Amniotic stem cell (primary cell): ENCODE data around the gene CAMKMT.

Experiments
- DNase-seq: peaks from one replicate; lab custom pipeline; 2025; lab: John Stamatoyannopoulos, UW

Gene CAMKMT

DNA sequence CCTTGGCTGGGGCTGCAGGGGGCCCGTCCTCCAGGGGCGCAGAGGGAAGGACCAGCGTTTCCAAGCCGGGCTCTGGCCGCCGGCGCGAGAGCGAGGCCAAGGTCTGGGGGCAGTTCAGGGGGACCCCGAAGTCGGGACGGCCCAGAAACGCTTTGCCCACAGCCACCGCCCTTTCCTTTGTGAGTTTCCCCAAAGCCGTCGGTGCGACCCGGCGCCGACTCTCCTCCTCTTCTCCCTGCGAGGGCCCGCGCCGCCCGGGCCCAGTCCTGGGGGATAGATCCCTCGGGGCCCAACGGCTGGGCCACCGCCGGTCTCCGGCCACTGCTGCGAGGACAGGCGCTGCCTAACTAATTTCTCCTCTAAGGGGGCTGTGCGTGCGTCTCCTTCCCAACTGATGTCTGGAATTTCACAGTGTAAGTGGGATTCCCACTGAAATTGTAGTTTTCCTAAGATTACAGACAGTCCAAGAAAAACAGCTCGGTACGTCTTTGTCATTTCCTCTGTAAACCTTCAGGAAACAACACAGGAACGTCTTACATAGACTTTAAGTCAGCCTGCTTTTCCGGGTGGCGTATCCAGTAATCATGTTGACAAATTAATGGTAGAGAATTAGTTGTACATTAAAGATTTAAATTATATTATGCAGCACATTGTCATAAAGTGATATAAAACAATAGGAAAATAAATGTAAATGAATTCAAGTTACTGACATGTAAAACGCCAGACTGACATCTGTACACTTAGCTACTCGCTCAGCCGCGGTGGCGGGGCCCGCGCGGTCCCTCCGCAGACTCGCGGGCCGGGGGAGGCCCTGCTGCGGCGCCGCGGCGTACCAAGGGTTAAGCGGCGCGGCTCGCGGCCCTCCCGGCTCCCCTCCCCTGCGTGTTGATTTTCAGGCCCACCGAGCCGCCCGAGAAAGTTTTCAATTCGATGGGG is 440.4 kb downstream of the CAMKMT start:
- no peak for DNase-seq

DNA sequence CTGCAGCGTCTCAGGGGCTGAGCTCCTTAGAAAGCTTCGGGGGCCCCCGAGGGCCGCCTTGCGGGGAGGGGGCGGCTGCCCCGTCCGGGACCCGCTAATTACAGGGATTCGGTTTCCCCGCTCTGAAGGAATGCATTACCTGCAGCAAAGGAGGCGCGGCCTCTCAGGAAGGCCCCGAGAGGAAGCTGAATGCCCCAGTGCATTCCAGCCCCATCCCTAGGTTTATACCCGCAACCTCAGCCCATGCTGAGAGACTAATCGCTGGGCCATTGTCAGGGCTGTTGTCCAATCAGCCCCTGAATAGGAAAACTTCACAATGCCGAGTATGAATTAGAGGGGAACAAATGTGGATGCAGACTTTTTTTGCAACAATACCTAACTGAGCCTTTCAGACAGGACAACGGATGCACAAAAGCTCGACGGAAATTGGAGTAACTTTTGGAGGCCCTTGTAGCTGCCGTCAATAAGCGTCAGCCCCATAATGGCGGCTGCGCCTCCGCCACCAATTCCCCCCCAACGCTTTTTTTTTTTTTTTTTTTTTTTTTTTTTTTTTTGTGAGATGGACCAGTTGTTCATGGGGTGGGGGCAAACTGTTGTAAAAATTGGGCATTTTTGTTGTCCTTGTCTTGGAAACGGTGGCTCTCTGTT is 441.2 kb downstream of the CAMKMT start:
- DNase-seq, result no peak

DNA sequence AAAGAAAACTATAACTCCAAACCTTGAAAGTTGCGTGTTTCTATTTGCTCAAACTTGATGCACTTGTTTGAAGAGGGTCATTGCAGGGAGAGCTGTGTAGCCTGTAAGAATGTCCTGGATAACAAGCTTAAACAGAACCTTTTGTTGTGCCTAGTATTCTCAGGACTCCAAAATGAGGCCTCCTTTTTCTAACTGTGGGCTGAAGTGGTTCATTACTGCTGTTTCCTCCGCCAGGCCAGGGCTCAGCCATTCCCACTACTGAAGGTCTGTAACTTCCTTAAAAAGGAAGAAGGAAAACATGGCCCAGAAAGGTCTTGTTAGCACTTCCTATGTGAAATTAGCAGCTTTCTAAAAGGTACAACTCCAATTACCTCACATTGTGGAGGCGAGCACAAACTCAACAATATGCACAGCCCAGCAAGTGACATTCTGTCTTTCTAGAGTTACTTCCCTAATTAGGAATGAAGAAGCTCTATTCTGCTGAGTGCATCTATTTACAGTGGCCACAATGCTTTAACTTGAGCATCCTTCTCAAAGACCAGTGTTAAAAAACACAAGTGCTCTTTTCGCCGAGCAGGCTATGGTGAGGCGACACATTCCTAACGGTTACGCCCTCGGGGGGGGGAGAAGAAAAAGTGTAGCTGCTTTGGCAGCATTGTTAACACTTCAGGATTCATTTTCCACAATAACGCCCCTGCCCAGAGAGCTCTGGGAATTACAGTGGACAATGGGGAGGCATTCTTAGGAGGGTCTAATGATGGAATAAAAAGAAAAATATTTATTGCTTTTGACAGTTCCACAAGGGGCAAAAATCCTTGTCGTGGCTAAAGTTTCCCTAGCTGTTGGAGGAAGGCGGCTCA is 442.9 kb downstream of the CAMKMT start:
- no peak for DNase-seq

GRCh38 chr2:44805401-44806235 is 443.9 kb downstream of the CAMKMT start:
- DNase-seq, result no peak

GRCh38 chr2:44807201-44808025 is 445.7 kb downstream of the CAMKMT start:
- DNase-seq, result no peak

DNA sequence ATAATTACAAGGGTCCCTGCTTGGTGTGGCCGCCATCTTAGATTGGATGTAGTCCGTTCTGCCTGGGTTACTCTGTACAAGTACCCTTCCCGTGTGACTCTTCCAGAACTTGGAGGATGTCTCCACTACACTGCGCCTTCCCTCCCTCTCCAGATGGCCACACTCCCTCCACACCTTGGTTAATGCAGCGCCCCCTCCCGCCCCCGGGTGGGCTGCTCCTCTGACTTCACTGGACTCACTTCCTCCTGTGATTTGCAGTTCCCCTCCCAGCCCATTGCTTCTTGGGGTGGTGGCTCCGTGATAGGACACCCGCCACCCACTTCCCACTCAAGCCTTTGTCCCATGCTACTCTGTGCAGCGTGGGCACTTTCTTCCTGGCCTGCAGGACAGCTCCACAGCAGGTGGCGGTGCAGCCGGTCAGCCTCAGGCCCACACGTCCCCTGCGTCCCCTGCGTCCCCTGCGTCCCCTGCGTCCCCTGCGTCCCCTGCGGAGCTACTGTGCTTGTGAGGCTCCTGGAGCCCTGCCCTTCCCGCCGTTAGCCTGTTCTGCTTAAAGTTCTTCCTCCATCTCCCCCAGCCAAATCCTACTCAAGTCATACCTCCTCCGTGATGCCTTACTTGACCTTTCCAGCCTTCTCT is 449.3 kb downstream of the CAMKMT start:
- no peak for DNase-seq

GRCh38 chr2:44813165-44813564 is 451.4 kb downstream of the CAMKMT start:
- DNase-seq, result no peak

DNA sequence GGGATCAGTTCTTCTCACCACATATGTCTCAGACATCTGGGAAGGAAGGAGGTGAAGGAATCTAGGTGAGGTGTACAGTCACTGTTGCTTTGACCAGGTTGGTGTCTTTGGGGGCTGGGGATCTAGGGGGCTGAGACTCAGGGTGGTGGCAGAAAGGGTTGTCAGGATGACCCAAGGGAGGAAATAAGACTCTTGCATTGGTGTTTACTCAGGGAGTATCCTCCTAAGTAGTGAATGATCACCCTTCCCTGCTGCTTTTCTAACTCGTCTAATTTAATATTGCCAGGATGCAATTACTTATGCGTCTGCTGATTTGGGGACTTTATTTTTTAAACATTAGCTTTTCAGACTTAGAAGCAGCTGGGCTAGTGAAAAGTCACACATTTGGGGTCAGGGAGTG is 451.9 kb downstream of the CAMKMT start:
- no peak for DNase-seq

DNA sequence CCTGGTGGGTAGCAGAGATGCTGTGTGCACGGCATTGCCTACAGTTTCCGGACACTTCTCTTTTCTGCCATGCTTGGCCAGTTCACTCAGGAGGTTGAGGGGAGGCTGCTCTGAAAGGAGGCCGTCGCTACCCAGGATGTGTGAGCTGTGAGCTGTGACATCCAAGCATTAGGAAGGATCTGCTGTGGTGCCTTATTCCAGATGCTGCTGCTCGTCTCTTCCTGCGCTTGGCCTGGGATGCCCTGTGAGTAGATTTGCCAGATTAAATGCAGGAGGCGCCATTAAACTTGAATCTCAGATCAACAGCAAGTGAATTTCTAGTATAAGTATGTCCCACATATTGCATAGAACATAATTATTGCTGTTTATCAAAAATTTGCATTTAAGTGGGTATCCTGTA is 455.5 kb downstream of the CAMKMT start:
- DNase-seq, result no peak

GRCh38 chr2:44817673-44818335 is 456.1 kb downstream of the CAMKMT start:
- DNase-seq, result no peak

DNA sequence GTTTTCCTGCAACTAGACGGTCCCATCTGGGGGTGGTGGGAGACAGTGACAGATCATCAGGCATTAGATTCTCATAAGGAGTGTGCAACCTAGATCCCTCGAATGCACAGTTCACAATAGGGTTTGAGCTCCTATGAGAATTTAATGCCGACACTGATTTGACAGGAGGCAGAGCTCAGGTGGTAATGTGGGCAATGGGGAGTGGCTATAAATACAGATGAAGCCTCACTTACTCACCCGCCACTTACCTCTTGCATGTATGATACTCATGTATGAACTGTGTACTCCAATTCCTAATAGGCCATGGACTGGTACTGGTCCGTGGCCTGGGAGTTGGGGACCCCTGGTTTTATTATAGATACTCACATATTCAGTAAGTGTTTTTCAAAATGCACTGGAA is 457.3 kb downstream of the CAMKMT start:
- DNase-seq, result no peak

GRCh38 chr2:44821500-44821899 is 459.8 kb downstream of the CAMKMT start:
- no peak for DNase-seq

DNA sequence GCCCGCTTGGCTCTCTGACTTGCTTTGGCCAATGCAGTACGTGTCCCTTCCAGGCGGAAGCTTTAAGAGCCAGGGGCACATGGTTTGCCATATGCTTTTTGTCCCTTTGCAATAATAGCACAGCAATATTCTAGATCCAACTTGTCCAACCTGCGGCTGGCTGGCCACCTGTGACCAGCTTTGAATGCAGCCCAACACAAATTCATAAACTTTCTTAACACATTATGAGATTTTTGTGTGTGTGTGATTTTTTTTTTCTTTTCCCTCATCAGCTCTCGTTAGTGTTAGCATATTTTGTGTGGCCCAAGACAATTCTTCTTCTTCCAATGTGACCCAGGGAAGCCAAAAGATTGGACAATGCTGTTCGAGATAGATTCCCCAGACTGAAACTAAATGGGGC is 460.4 kb downstream of the CAMKMT start:
- DNase-seq, result no peak
